Mononuclear cell (primary cell): Measurements from ENCODE around the gene PTCD2. TPM values are rescaled to one million over a fixed set of nuclear protein-coding genes. Genes with fewer than 3 reads are reported as not detected.
"Not testable (repeated sequence)": the region's sequence is repeated elsewhere in the genome, so short reads cannot be mapped to it uniquely, and the experiment has no call there.

Experiments used
- H3K27me3 ChIP-seq: 2 replicates; pipeline ENCODE4 v1.6.0; 2011; ENCODE audit warnings: low read length, control low read depth; ENCODE audit not compliant: insufficient read depth
- H3K4me1 ChIP-seq: 2 replicates; pipeline ENCODE4 v1.5.1; 2011; ENCODE audit warnings: mild to moderate bottlenecking, low read length, control low read depth; ENCODE audit not compliant: insufficient read depth
- H3K4me3 ChIP-seq: 2 replicates; pipeline ENCODE4 v1.5.1; 2011; ENCODE audit warnings: mild to moderate bottlenecking, low read length, moderate library complexity
- H3K9me3 ChIP-seq: 2 replicates; pipeline ENCODE4 v1.5.1; 2011; ENCODE audit warnings: low read depth, mild to moderate bottlenecking, control low read depth, low read length
- total RNA-seq: library from RNA; depleted of rRNA; stranded (reverse); fragments of >200 nt; gene quantifications from one replicate; pipeline ENCODE4 v1.2.3, GENCODE V29; 2012

Gene PTCD2
- total RNA-seq, 1 donor = 3.7 TPM

DNA sequence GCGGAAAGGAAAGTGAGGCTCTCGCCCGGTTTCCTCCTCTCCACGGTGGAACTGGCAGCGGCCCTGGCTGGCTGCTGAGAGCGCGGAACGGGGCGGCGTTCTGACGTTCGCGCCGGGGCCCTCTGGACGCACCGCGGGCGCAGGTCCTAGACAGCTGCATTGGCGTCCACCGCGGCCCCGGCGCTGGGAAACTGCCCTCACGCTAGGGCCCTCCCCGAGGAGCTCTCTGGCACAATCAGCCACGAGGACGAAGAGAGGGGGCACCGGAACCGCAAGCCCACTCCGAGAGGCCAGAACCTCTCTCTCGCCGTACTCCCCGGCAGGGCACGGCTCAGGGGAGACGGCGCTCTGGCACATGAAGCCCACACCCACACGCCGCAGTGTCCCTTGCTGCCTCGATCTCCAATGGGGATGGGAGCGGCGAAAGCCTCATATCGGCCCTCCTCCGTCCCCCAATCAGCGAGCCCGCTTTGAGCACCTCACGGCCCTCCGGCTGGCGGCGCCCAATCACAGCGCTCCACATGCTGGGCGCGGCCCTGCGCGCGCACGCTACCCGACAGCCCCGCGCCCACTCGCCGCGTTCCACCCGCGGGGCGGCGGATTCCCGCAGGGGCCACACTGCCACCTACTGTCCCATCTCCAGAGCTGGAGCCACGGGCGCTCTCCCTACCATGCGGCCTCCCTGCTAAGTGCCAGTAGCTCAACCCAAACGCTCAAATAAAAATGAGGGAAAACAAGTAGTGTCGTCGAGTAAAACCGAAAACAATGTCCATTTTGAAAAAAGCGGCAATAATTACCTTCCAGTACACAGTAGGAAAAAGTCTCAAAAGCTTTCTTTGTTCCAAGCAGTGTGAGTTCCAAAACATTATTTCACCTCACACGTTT, 12.0 kb upstream of the PTCD2 start:
- Histone ChIP-seq H3K4me1 (peaks cover 17% of the 10 kb centered on the region), H3K27me3 (no peaks in the 10 kb centered on the region), H3K4me3 (peak overlapping the region; percentile 70), H3K9me3 (no peaks in the 10 kb centered on the region)

GRCh38 chr5:72308853-72309191, 11.4 kb upstream of the PTCD2 start:
- Histone ChIP-seq H3K27me3 (no peaks in the 10 kb centered on the region), H3K4me1 (peaks cover 17% of the 10 kb centered on the region), H3K9me3 (no peaks in the 10 kb centered on the region), H3K4me3 (no peak overlapping the region)

GRCh38 chr5:72313141-72313540, 7.0 kb upstream of the PTCD2 start:
- H3K27me3 ChIP-seq = no peaks in the 10 kb centered on the region
- H3K4me1 ChIP-seq = peaks cover 10% of the 10 kb centered on the region
- no peak overlapping the region for H3K4me3 ChIP-seq
- no peaks in the 10 kb centered on the region for H3K9me3 ChIP-seq

DNA sequence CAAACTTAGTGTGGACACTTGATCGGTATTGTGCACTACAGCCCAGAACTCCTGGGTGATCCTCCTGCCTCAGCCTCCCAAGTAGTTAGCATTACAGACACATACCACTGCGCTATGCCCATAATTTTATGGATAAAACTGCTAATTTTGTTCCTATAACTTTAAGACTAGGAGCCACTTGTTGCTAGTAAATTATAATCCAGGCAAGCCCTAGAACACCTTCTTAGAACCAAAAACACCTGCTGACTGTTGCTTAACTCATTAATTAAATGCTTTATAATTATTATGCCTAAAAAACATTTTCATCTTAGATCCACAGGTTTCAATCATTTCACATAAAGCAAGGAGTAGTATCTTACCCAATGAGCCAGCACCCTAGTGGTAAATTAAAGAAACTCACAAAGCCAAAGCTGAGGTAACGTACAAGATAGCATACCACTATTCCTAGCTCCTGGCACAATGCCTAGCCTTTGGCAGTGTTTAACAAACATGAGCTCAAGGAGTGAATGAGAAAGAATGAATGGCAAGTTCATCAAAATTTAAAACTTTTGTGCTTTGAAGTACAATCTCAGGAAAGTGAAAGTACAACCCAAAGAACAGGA, 5.5 kb upstream of the PTCD2 start:
- Histone ChIP-seq H3K4me1 (peaks cover 16% of the 10 kb centered on the region), H3K27me3 (no peaks in the 10 kb centered on the region), H3K4me3 (no peak overlapping the region), H3K9me3 (no peaks in the 10 kb centered on the region)

DNA sequence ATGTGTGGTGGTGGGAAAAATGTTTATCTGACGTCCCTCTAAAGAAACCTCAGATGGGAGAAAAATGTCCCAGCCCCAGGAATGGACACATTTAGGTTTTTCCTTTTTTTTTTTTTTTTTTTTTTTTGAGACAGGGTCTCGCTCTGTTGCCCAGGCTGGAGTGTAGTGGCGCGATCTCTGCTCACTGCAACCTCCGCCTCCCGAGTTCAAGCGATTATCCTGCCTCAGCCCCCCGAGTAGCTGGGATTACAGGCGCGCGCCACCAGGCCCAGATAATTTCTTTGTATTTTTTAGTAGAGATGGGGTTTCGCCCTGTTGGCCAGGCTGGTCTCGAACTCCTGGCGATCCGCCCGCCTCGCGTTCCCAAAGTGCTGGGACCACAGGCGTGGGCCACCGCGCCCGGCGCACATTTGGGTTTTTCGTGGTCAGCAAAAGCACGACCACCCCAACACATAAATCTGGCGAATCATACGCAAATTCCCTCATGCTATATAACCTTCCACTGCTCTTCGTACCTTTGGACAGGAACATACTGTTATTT, 668 bp upstream of the PTCD2 start:
- H3K9me3 ChIP-seq, H3K27me3 ChIP-seq: not testable (repeated sequence)
- H3K4me3 ChIP-seq = peak overlapping the region; percentile 64
- H3K4me1 ChIP-seq = peaks cover 19% of the 10 kb centered on the region

GRCh38 chr5:72324189-72324825, 4.1 kb downstream of the PTCD2 start:
- H3K4me1 ChIP-seq = peaks cover 9% of the 10 kb centered on the region
- no peak overlapping the region for H3K4me3 ChIP-seq
- no peaks in the 10 kb centered on the region for H3K27me3 ChIP-seq
- H3K9me3 ChIP-seq = no peaks in the 10 kb centered on the region

DNA sequence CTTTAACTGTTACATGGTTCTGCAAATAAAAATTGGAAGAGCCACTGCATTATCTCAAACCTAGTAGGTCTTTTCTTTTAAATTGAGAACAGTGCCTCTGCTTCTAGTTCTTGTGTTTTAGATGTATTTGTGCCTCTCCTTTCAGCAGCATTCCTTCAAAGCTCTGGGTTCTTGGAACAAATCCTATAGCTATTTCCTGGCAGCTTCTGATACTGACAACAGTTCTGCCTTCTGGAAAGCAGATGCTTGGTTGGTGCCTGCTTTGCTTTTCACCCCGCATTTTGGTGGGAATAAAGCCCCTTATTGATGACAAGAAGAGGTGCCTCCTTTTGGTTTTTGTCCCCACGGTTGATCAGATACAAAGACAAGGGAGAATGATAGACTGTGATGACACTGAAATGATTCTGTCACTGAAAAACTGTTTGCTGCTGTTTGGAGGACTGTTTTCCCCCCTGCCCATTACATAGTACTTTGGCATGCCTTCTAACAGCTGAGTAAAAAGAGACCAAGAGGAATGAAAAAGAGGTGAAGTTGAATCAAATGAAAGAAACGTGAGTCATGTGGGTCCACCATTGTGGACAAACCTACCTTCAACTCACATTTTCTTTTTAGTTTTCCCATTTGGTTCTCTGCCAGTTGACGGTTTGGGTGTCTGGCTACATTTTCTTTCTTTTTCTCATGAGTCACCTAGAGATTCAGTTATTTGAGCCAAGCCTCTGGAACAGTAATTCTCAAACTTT, 5.6 kb downstream of the PTCD2 start:
- no peaks in the 10 kb centered on the region for H3K9me3 ChIP-seq
- peaks cover 3% of the 10 kb centered on the region for H3K4me1 ChIP-seq
- H3K4me3 ChIP-seq = no peak overlapping the region
- H3K27me3 ChIP-seq = no peaks in the 10 kb centered on the region

GRCh38 chr5:72326306-72326649, 6.1 kb downstream of the PTCD2 start:
- Histone ChIP-seq H3K27me3 (no peaks in the 10 kb centered on the region), H3K4me1 (no peaks in the 10 kb centered on the region), H3K4me3 (no peak overlapping the region), H3K9me3 (no peaks in the 10 kb centered on the region)

- no peaks in the 10 kb centered on the region for H3K4me1 ChIP-seq
- no peaks in the 10 kb centered on the region for H3K9me3 ChIP-seq
- no peak overlapping the region for H3K4me3 ChIP-seq
- no peaks in the 10 kb centered on the region for H3K27me3 ChIP-seq
These were observed 8.0 kb downstream of the PTCD2 start for GRCh38 chr5:72328172-72328571.

DNA sequence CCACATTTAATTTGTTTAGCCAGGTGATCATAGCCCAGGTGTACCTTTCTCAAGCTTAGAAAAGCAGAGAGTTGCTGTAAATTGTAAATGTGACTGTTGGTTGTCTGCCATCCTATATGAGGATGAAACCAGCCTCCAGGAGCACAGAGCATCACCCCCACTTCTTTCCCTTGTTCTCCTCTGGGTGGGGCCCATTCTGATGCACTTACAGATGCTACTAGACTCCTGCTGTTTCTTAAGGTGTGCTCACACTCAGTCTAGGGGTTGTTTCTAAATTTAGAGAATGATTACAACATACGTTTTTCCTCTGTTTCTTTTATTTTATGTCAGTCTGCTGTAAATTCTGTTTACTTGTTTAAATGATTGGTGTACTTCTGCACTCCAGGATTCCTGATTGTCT, 10.5 kb downstream of the PTCD2 start:
- Histone ChIP-seq H3K4me1 (no peaks in the 10 kb centered on the region), H3K4me3 (no peak overlapping the region), H3K27me3 (no peaks in the 10 kb centered on the region), H3K9me3 (no peaks in the 10 kb centered on the region)

GRCh38 chr5:72337159-72337558, 17.0 kb downstream of the PTCD2 start:
- no peaks in the 10 kb centered on the region for H3K4me1 ChIP-seq
- no peaks in the 10 kb centered on the region for H3K9me3 ChIP-seq
- no peak overlapping the region for H3K4me3 ChIP-seq
- H3K27me3 ChIP-seq = no peaks in the 10 kb centered on the region

DNA sequence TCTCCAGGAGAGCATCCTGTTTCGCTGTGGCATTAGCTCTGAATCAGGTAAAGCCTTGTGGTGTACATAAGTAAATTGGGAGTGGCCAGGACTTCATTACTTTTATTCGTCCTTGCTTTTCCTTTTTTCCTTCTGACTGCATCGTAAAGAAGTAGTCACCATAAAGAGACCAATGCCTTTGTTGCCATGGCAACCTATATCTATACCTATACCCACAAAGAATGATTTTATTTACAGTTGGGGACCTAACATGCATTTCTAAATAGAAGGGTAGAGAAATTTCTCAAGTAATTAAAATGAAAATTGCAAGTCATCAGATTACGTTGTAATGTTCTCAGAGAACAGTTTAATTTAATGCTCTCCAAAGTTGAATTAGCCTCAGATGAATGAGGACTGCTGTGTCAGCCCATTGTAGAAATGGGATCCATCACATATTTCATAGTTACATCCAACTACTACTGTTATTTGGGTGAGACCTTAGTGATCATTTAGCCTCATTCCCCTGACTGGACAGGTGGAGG, 18.6 kb downstream of the PTCD2 start:
- Histone ChIP-seq H3K9me3 (no peaks in the 10 kb centered on the region), H3K4me3 (no peak overlapping the region), H3K4me1 (no peaks in the 10 kb centered on the region), H3K27me3 (no peaks in the 10 kb centered on the region)

DNA sequence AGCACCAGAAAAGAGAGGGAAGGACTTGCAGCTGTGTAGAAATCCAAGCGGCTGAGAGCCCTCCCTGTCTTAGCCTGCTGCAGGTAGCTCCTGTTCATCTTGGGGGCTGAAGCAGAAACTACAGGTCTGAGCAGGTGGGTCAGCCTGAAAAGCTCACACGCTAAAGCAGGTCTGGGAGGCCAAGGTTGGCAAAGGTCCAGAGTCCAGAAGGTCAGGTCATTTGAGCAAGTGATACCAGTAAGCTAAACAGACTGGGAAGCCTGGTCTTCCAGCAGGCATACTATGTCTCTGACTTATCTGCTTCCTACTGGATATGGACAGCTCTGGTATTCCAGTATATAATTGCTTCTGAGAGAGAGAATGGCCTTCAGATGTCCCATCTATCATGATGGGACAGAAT, 26.2 kb downstream of the PTCD2 start:
- Histone ChIP-seq H3K27me3 (no peaks in the 10 kb centered on the region), H3K4me1 (peaks cover 14% of the 10 kb centered on the region), H3K9me3 (no peaks in the 10 kb centered on the region)

DNA sequence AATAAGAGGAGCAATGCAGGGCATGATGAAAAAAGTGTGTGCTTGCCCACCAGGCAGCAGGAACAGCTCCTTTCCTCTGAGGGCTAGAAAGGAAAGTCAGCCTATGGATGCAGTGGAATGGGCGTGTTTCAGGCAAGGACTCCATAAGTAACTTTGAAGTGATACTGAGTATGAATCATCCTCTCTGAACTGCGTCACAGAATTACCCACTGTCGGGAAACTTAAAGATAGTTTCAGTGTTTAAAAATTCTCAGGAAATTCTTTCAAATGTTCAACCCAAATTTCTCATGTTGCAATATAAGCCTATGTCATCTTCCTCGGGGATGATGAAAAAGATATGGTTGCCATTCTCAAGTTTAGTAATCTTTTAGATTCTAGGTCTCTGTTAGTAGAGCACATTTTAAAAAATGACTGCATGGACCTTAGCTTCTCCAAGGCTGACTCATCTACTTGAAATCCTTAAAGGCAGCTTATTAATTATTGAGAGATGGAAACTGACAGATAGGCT, 27.7 kb downstream of the PTCD2 start:
- no peak overlapping the region for H3K4me3 ChIP-seq
- H3K4me1 ChIP-seq = peaks cover 14% of the 10 kb centered on the region
- no peaks in the 10 kb centered on the region for H3K9me3 ChIP-seq
- H3K27me3 ChIP-seq = no peaks in the 10 kb centered on the region

More for the DNA sequence above, 26.2 kb downstream of the PTCD2 start:
- no peak overlapping the region for H3K4me3 ChIP-seq
